Ovary (tissue), 9 donors: ENCODE data around the gene AFAP1. TPM values are rescaled to one million over a fixed set of nuclear protein-coding genes. Genes with fewer than 3 reads are reported as not detected.

ENCODE experiments used
- DNase-seq, 5 donors: peaks; one replicate each; pipeline ENCODE4 v3.0.0-alpha.2; 2019 to 2020
- H3K27ac ChIP-seq, 2 donors: fragments of 200-600 bp; one replicate each; pipeline versions ENCODE4 v1.5.1 to v1.8.0; 2019 to 2022
- H3K27me3 ChIP-seq: fragments of 200-600 bp; one replicate; pipeline ENCODE4 v1.8.0; 2022
- H3K36me3 ChIP-seq: fragments of 200-600 bp; sonication (generic); one replicate; pipeline ENCODE4 v1.5.1; 2019
- H3K4me1 ChIP-seq: one replicate; pipeline ENCODE4 v1.8.1; 2013; ENCODE audit warnings: mild to moderate bottlenecking, moderate library complexity; ENCODE audit not compliant: insufficient read depth
- H3K4me3 ChIP-seq: fragments of 200-600 bp; sonication (generic); one replicate; pipeline ENCODE4 v1.5.1; 2017
- H3K9me3 ChIP-seq, 2 donors: fragments of 200-600 bp in 1 of 2; sonication (generic) in 1 of 2; one replicate each; pipeline versions ENCODE4 v1.5.1 to v1.8.1; 2013 to 2019; ENCODE audit warnings: mild to moderate bottlenecking in 1 of 2, moderate library complexity in 1 of 2
- EP300 ChIP-seq: sonication (generic); formaldehyde crosslinking; IDR thresholded peaks from one replicate; pipeline ENCODE4 v1.6.1; 2017; ENCODE audit warnings: antibody characterized with exemption
- POLR2A ChIP-seq: fragments of 450-650 bp; IDR thresholded peaks from one replicate; pipeline ENCODE4 v1.6.1; 2017; ENCODE audit warnings: antibody characterized with exemption, mild to moderate bottlenecking, moderate library complexity
- WGBS, 3 donors: extraction: QIAGEN DNeasy Blood & Tissue Kit in 1 of 3; methylation state at CpG; one replicate each; pipeline versions ENCODE4 v1.1.5 to v1.1.7; 2013 to 2017; 5-methylcytosine and 5-hydroxymethylcytosine counted together
- intact Hi-C, 4 donors: fragments of 100-400 bp; cut with DNase I; formaldehyde crosslinking; loops; one replicate each; pipeline versions ENCODE4 v1.11.0 to v1.15.1; 2022 to 2023
- polyA plus RNA-seq, 2 donors: library from polyadenylated mRNA; stranded (reverse); fragments of 200-250 nt in 1 of 2; fragments of 350-450 nt in 1 of 2; fragmentation: Illumina TruSeq in 1 of 2; extraction: RNeasy Lipid Tissue Mini Kit (QIAGEN cat#74804) in 1 of 2; gene quantifications; one replicate each; pipeline ENCODE4 v1.2.3, GENCODE V29; 2013 to 2014
- total RNA-seq, 7 donors: library from RNA; depleted of rRNA in 2 of 7; stranded (reverse); fragments of >200 nt in 2 of 7; fragmentation: NEBNext Ultra II Directional in 3 of 7; extraction: Animal tissue kit (Norgen Biotek cat#: 25700) in 3 of 7; gene quantifications; one replicate each; pipeline versions ENCODE4 v1.1.0 to v1.2.4, GENCODE V29; 2016 to 2023
- TF ChIP-seq, protein P1 (sequence below), 3 donors: fragments of 450-650 bp in 2 of 3; fragments of 200-600 bp in 1 of 3; IDR thresholded peaks; one replicate each; pipeline versions ENCODE4 v1.5.1 to v1.8.0; 2016 to 2022; ENCODE audit warnings: antibody characterized with exemption in 3 of 3, mild to moderate bottlenecking in 1 of 3
- donor health status: DM: no; HTN: no; CAD: no; lungs with moderate emphysema.
- donor health status: DM: no; HTN: no; CAD: no.
- donor health status: Bipolar disorder and iron deficiency.
- donor health status: DM: yes; HTN: yes; CAD: no.
- donor health status: DM: no; HTN: no; CAD: no.
- donor health status: DM: yes; HTN: yes; CAD: no.

Gene AFAP1
- total and polyA plus RNA-seq, 9 donors = 8.6 to 42.3 (median 23.0) TPM

- peak in 2 of 5 donors; percentile 28 to 43 for DNase-seq
- Histone ChIP-seq H3K4me1 (peaks cover 15% of the 10 kb centered on the region), H3K4me3 (no peak overlapping the region), H3K27ac (no peak overlapping the region), H3K36me3 (no peaks in the 10 kb centered on the region), H3K27me3 (no peaks in the 10 kb centered on the region), H3K9me3 (no peaks in the 10 kb centered on the region)
- intact Hi-C loops = no loop called here
- no peak for TF ChIP-seq POLR2A
- no peak for TF ChIP-seq EP300
- TF ChIP-seq, protein P1, sequence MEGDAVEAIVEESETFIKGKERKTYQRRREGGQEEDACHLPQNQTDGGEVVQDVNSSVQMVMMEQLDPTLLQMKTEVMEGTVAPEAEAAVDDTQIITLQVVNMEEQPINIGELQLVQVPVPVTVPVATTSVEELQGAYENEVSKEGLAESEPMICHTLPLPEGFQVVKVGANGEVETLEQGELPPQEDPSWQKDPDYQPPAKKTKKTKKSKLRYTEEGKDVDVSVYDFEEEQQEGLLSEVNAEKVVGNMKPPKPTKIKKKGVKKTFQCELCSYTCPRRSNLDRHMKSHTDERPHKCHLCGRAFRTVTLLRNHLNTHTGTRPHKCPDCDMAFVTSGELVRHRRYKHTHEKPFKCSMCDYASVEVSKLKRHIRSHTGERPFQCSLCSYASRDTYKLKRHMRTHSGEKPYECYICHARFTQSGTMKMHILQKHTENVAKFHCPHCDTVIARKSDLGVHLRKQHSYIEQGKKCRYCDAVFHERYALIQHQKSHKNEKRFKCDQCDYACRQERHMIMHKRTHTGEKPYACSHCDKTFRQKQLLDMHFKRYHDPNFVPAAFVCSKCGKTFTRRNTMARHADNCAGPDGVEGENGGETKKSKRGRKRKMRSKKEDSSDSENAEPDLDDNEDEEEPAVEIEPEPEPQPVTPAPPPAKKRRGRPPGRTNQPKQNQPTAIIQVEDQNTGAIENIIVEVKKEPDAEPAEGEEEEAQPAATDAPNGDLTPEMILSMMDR (IDR thresholded peaks at IDR 0.05) = no peak
- WGBS, 3 donors = 75 to 87% (median 87%) methylated on average over 8 of the region's 8 CpGs
Observed at GRCh38 chr4:7956270-7956808, 16.7 kb upstream of the AFAP1 start.

GRCh38 chr4:7955393-7955792 lies 15.7 kb upstream of the AFAP1 start:
- TF ChIP-seq, protein P1 (IDR thresholded peaks at IDR 0.05) = no peak
- TF ChIP-seq EP300 (no peak), POLR2A (no peak)
- no peak overlapping the region for H3K27ac ChIP-seq
- 84 to 96% (median 85%) methylated on average over 4 of the region's 4 CpGs for WGBS, 3 donors
- H3K27me3 ChIP-seq = no peaks in the 10 kb centered on the region
- H3K9me3 ChIP-seq = no peaks in the 10 kb centered on the region
- no peak overlapping the region for H3K4me3 ChIP-seq
- H3K4me1 ChIP-seq = peaks cover 8% of the 10 kb centered on the region
- no peak for DNase-seq
- intact Hi-C loops = no loop called here
- no peaks in the 10 kb centered on the region for H3K36me3 ChIP-seq

GRCh38 chr4:7952615-7953014 lies 13.0 kb upstream of the AFAP1 start:
- H3K36me3 ChIP-seq = no peaks in the 10 kb centered on the region
- peaks cover 5% of the 10 kb centered on the region for H3K4me1 ChIP-seq
- WGBS, 3 donors = 86 to 92% (median 91%) methylated on average over 9 of the region's 9 CpGs
- H3K27ac ChIP-seq = no peak overlapping the region
- no peak for DNase-seq
- H3K9me3 ChIP-seq = no peaks in the 10 kb centered on the region
- intact Hi-C loops = no loop called here
- H3K4me3 ChIP-seq = no peak overlapping the region
- TF ChIP-seq, protein P1 (IDR thresholded peaks at IDR 0.05) = no peak
- H3K27me3 ChIP-seq = no peaks in the 10 kb centered on the region

- WGBS, 3 donors = 89 to 90% (median 90%) methylated on average over 18 of the region's 18 CpGs
- Histone ChIP-seq H3K4me3 (no peak overlapping the region), H3K36me3 (no peaks in the 10 kb centered on the region), H3K9me3 (no peaks in the 10 kb centered on the region), H3K27ac (no peak overlapping the region), H3K4me1 (peaks cover 3% of the 10 kb centered on the region), H3K27me3 (no peaks in the 10 kb centered on the region)
- intact Hi-C loops = no loop called here
- no peak for TF ChIP-seq POLR2A
- TF ChIP-seq EP300 = no peak
- TF ChIP-seq, protein P1 (IDR thresholded peaks at IDR 0.05) = no peak
- DNase-seq = no peak
Observed at GRCh38 chr4:7950301-7951092, 10.8 kb upstream of the AFAP1 start.
